ENCODE data around the gene ZNF483. TPM values are rescaled to one million over a fixed set of nuclear protein-coding genes. Genes with fewer than 3 reads are reported as not detected.

The ZNF483 gene
- polyA plus RNA-seq, 1 donor (not counting 4 experiments of a cell fraction or from before 2014, with no cell fraction given): 0.90 TPM

DNA sequence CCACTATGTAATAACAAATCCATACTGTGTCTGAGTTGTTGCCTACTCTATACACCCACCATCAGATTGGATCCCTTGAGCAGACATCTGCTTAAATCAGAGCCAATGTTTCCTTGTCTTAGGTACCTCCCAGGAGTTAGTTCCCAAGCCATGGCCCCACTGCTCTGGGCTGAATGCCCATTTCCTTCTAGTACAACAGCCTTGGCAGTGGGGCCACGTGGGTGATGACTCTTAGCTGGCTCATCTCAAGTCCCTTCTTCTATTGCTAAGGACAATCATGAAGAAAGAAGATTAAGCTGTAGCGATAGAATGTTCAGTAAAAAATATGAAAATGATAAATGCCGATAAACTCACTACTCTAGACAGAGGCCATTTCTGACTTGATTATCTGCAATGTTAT, 57.9 kb downstream of the ZNF483 start:
- H3K27me3 ChIP-seq (ENCODE audit: control insufficient read depth, extremely low read depth, insufficient read depth, low read length): no peaks in the 10 kb centered on the region
- H3K4me2 ChIP-seq (ENCODE audit: control insufficient read depth, extremely low read depth, insufficient read depth, low read depth, low read length): no peak overlapping the region
- no peak for FAIRE-seq
- H3K27ac ChIP-seq (ENCODE audit: control insufficient read depth, insufficient read depth, low read length): no peak overlapping the region
- H3K4me3 ChIP-seq (ENCODE audit: control insufficient read depth in 2 of 3, extremely low read depth in 1 of 3, insufficient read depth in 2 of 3, low read depth in 1 of 3, low read length in 3 of 3): no peak overlapping the region
- no peaks in the 10 kb centered on the region for H3K9me3 ChIP-seq (ENCODE audit: control insufficient read depth, low read depth, low read length)
- H3K9me1 ChIP-seq (ENCODE audit: control insufficient read depth, extremely low read depth, insufficient read depth, low read length): no peaks in the 10 kb centered on the region
- no peaks in the 10 kb centered on the region for H3K79me2 ChIP-seq (ENCODE audit: control insufficient read depth, insufficient read depth, low read length)
- H3K36me3 ChIP-seq (ENCODE audit: control insufficient read depth in 2 of 2, extremely low read depth in 1 of 2, insufficient read depth in 2 of 2, low read length in 2 of 2): peaks cover 20 to 29% of the 10 kb centered on the region in 2 experiments
- dilution Hi-C loops (cut with MboI; ENCODE audit: extremely low pct_ligation_motif_present, low sequenced_read_pairs): no loop called here
- no peaks in the 10 kb centered on the region for H3K4me1 ChIP-seq (ENCODE audit: control insufficient read depth, extremely low read depth, insufficient read depth, low read length)
- DNase-seq (ENCODE audit: low read depth, low spot score): no peak
- no peak for TF ChIP-seq EZH2 (IDR thresholded peaks at IDR 0.05; ENCODE audit: low read length)
- TF ChIP-seq, protein P1, sequence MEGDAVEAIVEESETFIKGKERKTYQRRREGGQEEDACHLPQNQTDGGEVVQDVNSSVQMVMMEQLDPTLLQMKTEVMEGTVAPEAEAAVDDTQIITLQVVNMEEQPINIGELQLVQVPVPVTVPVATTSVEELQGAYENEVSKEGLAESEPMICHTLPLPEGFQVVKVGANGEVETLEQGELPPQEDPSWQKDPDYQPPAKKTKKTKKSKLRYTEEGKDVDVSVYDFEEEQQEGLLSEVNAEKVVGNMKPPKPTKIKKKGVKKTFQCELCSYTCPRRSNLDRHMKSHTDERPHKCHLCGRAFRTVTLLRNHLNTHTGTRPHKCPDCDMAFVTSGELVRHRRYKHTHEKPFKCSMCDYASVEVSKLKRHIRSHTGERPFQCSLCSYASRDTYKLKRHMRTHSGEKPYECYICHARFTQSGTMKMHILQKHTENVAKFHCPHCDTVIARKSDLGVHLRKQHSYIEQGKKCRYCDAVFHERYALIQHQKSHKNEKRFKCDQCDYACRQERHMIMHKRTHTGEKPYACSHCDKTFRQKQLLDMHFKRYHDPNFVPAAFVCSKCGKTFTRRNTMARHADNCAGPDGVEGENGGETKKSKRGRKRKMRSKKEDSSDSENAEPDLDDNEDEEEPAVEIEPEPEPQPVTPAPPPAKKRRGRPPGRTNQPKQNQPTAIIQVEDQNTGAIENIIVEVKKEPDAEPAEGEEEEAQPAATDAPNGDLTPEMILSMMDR (optimal IDR thresholded peaks at IDR 0.05 in 1 of 3, IDR thresholded peaks at IDR 0.05 in 1 of 3, conservative IDR thresholded peaks at IDR 0.05 in 1 of 3; ENCODE audit: extremely low read depth in 1 of 3, insufficient read depth in 2 of 3, low read length in 3 of 3): no peak
- H4K20me1 ChIP-seq (ENCODE audit: control insufficient read depth, extremely low read depth, insufficient read depth, low read length): peaks cover 2% of the 10 kb centered on the region
- no peak overlapping the region for H2AFZ ChIP-seq (ENCODE audit: control insufficient read depth, low read length)
- no peak overlapping the region for H3K9ac ChIP-seq (ENCODE audit: control insufficient read depth, extremely low read depth, insufficient read depth, low read length)

DNA sequence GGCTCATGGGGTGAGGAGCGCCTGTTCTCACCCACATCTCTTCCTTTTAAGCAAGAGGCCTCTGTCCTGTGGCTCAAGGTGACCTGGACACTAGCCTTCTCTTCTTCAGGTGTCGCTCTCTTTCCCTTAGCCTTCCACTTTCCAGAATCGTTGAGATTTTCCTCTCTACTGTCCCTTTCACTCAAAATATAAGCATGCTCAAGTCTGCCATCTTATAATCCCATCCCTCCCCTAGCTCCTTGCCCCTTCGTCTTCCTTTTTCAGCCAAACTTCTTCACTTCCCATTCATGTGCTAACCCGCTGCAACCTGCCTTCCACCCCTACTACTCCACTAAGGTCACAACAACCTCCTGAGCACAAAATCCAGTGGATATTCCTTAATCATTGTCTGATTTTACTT, 61.4 kb downstream of the ZNF483 start:
- peaks cover 15 to 22% of the 10 kb centered on the region in 2 experiments for H3K36me3 ChIP-seq (ENCODE audit: control insufficient read depth in 2 of 2, extremely low read depth in 1 of 2, insufficient read depth in 2 of 2, low read length in 2 of 2)
- no peaks in the 10 kb centered on the region for H3K9me3 ChIP-seq (ENCODE audit: control insufficient read depth, low read depth, low read length)
- DNase-seq (ENCODE audit: low read depth, low spot score): no peak
- TF ChIP-seq, protein P1 (optimal IDR thresholded peaks at IDR 0.05 in 1 of 3, IDR thresholded peaks at IDR 0.05 in 1 of 3, conservative IDR thresholded peaks at IDR 0.05 in 1 of 3; ENCODE audit: extremely low read depth in 1 of 3, insufficient read depth in 2 of 3, low read length in 3 of 3): no peak
- no peak for TF ChIP-seq EZH2 (IDR thresholded peaks at IDR 0.05; ENCODE audit: low read length)
- H3K27ac ChIP-seq (ENCODE audit: control insufficient read depth, insufficient read depth, low read length): no peak overlapping the region
- no peak overlapping the region for H3K4me3 ChIP-seq (ENCODE audit: control insufficient read depth in 2 of 3, extremely low read depth in 1 of 3, insufficient read depth in 2 of 3, low read depth in 1 of 3, low read length in 3 of 3)
- H3K4me1 ChIP-seq (ENCODE audit: control insufficient read depth, extremely low read depth, insufficient read depth, low read length): no peaks in the 10 kb centered on the region
- H3K27me3 ChIP-seq (ENCODE audit: control insufficient read depth, extremely low read depth, insufficient read depth, low read length): no peaks in the 10 kb centered on the region
- H2AFZ ChIP-seq (ENCODE audit: control insufficient read depth, low read length): no peak overlapping the region
- dilution Hi-C loops (cut with MboI; ENCODE audit: extremely low pct_ligation_motif_present, low sequenced_read_pairs): no loop called here
- H3K4me2 ChIP-seq (ENCODE audit: control insufficient read depth, extremely low read depth, insufficient read depth, low read depth, low read length): no peak overlapping the region
- no peak overlapping the region for H3K9ac ChIP-seq (ENCODE audit: control insufficient read depth, extremely low read depth, insufficient read depth, low read length)
- no peaks in the 10 kb centered on the region for H3K79me2 ChIP-seq (ENCODE audit: control insufficient read depth, insufficient read depth, low read length)
- H4K20me1 ChIP-seq (ENCODE audit: control insufficient read depth, extremely low read depth, insufficient read depth, low read length): peaks cover 2% of the 10 kb centered on the region
- H3K9me1 ChIP-seq (ENCODE audit: control insufficient read depth, extremely low read depth, insufficient read depth, low read length): no peaks in the 10 kb centered on the region
- no peak for FAIRE-seq

Measured in keratinocyte (primary cell).